ENCODE measurements around the gene B3GNT4.
"Not testable (repeated sequence)": the region's sequence is repeated elsewhere in the genome, so short reads cannot be mapped to it uniquely, and the experiment has no call there.

B3GNT4 gene

DNA sequence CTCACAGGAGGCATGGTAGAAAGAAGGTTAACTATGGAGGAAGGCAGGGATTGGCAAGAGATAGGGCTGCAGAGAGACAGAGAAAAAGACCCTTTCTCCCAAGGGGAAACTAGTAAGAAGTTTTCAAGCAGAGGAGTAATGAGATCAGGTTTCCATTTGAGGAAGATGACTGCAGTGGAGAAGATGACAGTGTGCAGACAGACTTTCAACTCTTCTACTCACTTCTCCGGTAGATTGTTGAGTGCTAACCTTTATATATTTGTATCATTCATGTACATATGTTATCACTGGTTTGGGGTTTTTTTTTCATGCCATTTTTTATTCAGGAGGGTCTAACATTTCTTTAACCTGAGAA lies 5.9 kb upstream of the B3GNT4 start:
- TF ChIP-seq, protein P1, sequence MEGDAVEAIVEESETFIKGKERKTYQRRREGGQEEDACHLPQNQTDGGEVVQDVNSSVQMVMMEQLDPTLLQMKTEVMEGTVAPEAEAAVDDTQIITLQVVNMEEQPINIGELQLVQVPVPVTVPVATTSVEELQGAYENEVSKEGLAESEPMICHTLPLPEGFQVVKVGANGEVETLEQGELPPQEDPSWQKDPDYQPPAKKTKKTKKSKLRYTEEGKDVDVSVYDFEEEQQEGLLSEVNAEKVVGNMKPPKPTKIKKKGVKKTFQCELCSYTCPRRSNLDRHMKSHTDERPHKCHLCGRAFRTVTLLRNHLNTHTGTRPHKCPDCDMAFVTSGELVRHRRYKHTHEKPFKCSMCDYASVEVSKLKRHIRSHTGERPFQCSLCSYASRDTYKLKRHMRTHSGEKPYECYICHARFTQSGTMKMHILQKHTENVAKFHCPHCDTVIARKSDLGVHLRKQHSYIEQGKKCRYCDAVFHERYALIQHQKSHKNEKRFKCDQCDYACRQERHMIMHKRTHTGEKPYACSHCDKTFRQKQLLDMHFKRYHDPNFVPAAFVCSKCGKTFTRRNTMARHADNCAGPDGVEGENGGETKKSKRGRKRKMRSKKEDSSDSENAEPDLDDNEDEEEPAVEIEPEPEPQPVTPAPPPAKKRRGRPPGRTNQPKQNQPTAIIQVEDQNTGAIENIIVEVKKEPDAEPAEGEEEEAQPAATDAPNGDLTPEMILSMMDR (IDR thresholded peaks at IDR 0.05; ENCODE audit: low read depth, low read length, missing control alignments) = no peak
- no peak overlapping the region for H3K4me3 ChIP-seq (ENCODE audit: low read depth, low read length)
- no peak for DNase-seq (ENCODE audit: low read depth)

DNA sequence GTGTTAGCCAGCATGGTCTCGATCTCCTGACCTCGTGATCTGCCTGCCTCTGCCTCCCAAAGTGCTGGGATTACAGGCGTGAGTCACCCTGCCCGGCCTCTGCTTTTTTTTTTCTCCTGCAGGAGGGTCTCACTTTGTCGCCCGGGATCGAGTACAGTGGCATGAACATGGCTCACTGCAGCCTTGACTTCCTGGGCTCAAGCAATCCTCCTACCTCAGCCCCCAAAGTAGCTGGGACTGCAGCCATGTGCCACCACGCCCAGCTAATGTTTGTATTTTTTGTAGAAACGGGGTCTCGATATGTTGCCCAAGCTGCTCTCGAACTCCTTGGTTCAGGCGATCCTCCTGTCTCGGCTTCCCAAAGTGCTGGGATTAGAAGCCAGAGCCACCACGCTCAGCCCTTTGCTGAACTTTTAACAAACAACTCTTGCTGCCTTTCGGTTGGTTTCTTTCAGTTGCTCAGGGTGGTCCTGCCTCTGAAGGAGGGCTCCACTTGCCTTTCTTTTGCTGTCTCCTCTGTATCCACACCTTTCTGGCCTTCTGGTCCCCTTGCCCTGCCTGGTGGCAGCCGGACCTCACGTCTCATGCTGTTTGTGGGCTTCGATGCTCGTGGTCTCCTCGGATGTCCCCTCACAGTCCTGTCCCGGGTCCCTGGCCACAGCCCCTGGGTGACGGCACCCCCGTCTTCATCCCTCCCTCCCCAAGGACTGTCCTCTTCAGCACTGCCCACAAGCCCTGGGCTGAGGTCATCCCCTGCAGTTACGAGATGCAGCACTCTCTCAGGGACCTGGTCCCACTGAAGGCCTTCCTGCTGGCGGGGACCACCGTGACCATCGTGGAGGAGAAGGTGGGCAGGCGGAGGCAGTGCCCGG lies 3.8 kb upstream of the B3GNT4 start:
- TF ChIP-seq, protein P1 (IDR thresholded peaks at IDR 0.05; ENCODE audit: low read depth, low read length, missing control alignments) = no peak
- no peak for DNase-seq (ENCODE audit: low read depth)
- no peak overlapping the region for H3K4me3 ChIP-seq (ENCODE audit: low read depth, low read length)

DNA sequence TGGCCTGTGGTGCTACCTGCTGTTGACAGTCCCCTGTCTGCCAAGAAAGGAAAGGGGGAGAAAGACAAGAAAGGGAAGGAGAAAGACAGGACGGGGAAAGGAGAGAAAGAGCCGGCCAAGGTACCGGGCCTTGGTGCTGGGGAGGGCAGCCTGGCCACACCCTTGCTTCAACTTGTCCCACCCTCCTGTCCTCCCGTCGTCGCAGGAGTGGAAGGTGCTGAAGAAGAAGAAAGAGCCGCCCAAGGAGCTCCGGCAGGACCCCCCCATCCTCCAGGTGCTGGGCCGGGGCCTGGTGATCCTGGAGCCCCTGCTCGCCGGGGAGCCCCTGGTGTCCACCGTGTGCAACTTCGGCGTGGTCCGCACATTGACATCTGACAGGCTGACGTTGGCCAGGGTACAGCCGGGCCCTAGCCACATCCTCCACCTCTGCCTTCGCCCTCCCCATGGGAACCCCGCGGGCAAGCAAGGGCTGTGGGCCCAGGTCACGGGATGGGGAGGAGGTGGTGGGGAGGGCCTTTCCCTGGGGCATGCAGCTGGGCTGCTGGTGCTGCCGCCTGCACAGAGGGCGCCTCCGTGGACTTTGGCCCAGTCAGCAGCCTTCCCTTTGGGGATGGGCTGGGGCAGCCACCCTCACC lies 2.9 kb upstream of the B3GNT4 start:
- TF ChIP-seq, protein P1 (IDR thresholded peaks at IDR 0.05; ENCODE audit: low read depth, low read length, missing control alignments) = no peak
- DNase-seq (ENCODE audit: low read depth) = no peak
- H3K4me3 ChIP-seq (ENCODE audit: low read depth, low read length) = no peak overlapping the region

DNA sequence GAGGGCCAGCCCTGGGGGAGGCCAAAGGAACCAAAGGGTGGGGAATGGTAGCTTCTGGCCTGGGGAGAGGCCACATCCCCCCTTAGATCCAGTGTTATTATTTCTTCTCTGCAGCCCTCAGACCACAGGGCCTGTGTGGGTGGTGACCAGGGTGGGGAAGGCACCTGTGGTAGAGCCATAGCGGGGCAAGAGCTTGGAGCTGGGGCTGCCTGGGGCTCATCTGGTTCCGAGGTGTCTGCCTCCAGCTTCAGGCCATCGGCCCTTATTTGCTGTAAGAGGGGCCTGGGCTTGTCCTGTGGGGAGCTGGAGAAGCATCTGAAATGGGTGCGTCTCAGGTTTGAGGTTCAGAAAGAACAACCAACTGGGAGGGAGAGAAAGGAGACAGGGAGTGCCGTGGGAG lies 2.1 kb upstream of the B3GNT4 start:
- TF ChIP-seq, protein P1 (IDR thresholded peaks at IDR 0.05; ENCODE audit: low read depth, low read length, missing control alignments) = no peak
- H3K4me3 ChIP-seq (ENCODE audit: low read depth, low read length) = no peak overlapping the region
- no peak for DNase-seq (ENCODE audit: low read depth)

DNA sequence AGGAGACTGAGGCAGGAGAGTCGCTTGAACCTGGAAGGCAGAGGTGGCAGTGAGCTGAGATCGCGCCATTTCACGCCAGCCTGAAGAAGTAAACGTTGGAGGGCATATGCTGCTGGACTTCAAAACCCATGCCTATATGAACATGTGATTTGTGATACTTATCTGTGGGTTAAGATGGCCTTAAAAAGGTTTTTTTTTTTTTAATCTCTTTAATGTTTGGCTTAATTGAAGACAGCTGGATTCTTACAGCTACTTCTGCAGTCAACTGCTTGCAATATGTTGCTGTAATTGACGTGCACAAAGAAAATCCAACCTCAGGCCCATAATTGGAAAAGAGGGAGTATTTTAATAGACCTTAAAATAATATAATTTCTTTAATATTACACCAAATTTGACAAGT lies 1.5 kb upstream of the B3GNT4 start:
- no peak for DNase-seq (ENCODE audit: low read depth)
- H3K4me3 ChIP-seq (ENCODE audit: low read depth, low read length) = no peak overlapping the region
- TF ChIP-seq, protein P1 (IDR thresholded peaks at IDR 0.05; ENCODE audit: low read depth, low read length, missing control alignments) = no peak

DNA sequence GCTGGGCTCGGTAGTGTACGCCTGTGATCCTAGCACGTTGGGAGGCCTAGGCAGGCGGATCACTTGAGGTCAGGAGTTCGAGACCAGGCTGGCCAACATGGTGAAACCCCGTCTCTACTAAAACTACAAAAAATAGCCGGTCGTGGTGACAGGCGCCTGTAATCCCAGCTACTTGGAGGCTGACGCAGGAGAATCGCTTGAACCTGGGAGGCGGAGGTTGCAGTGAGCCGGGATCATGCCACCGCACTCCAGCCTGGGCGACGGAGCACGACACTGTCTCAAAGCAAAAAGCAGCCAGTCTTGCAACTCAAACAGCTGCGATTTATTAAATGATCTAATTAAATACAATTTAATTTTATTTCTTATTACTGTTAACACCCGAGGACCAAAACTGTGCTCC lies 698 bp upstream of the B3GNT4 start:
- not testable (repeated sequence) for DNase-seq (ENCODE audit: low read depth)
- peak overlapping the region; percentile 45; the same call in 1 of the 2 replicates for H3K4me3 ChIP-seq (ENCODE audit: low read depth, low read length)

DNA sequence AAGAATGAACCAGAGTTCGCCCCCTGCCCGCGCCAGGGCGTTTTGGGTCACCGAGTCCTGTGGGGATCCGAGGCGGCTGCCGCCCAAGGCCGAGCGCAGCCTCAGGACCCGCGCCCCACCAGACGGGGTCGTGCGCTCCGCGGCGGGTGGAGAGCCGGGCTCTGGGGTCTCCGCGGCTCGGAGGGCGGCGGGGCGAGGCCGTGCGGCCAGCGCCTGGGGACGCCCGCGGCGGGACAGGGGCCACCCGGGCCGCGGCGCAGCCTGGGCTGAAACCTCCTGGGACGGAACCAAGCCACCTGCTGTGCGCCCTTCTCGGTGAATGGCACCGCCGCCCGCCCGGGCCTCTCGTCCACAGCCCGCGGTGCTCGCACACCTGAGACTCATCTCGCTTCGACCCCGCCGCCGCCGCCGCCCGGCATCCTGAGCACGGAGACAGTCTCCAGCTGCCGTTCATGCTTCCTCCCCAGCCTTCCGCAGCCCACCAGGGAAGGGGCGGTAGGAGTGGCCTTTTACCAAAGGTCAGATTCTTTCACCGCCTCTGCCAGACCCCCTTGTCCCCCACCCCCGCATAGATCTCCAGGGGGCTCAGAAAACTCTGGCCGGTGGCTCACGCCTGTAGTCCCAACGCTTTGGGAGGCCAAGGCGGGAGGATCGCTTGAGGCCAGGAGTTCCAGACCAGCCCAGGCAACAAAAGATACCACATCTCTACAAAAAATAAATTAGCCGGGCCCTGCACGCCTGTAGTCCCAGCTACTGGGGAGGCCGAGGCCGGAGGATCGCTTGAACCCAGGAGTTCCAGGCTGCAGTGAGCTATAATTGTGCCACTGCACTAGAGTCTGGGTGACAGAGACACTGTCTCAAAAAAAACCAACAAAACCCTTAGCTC lies 901 bp downstream of the B3GNT4 start:
- TF ChIP-seq, protein P1 (IDR thresholded peaks at IDR 0.05; ENCODE audit: low read depth, low read length, missing control alignments) = no peak
- no peak for DNase-seq (ENCODE audit: low read depth)
- no peak overlapping the region for H3K4me3 ChIP-seq (ENCODE audit: low read depth, low read length)

Data from GM12864 (cell line).